K562 (cell line): ENCODE results near the gene FRRS1L. TPM values are rescaled to one million over a fixed set of nuclear protein-coding genes. Genes with fewer than 3 reads are reported as not detected.
A peak's percentile ranks its signal among the peaks of the same experiment; 100 is the strongest.

Experiments used
- BACH1 ChIP-seq: fragments of 200-800 bp; sonication (Bioruptor generic); IDR thresholded peaks from 2 replicates; pipeline ENCODE4 v1.6.1; 2016; ENCODE audit warnings: missing genetic modification characterization, missing compliant biosample characterization
- C11orf30 ChIP-seq: fragments of 450-650 bp; IDR thresholded peaks from 2 replicates; pipeline ENCODE4 v1.6.1; 2016; ENCODE audit warnings: low read depth, mild to moderate bottlenecking
- DMBX1 ChIP-seq: fragments of 250-450 bp; sonication (Bioruptor Pico); IDR thresholded peaks from 2 replicates; pipeline ENCODE4 v1.8.0; 2022; ENCODE audit warnings: inconsistent platforms, mild to moderate bottlenecking, moderate library complexity, borderline replicate concordance
- DPF2 ChIP-seq: fragments of 450-650 bp; IDR thresholded peaks from 2 replicates; pipeline ENCODE4 v1.6.1; 2016
- GATAD2B ChIP-seq: fragments of 450-650 bp; IDR thresholded peaks from 2 replicates; pipeline ENCODE4 v1.6.1; 2017; ENCODE audit warnings: mild to moderate bottlenecking, borderline replicate concordance
- HDAC3 ChIP-seq: fragments of 450-650 bp; IDR thresholded peaks from 2 replicates; pipeline ENCODE4 v1.6.1; 2018; ENCODE audit warnings: borderline replicate concordance, mild to moderate bottlenecking, moderate library complexity; ENCODE audit not compliant: partially characterized antibody
- MAFF ChIP-seq: IDR thresholded peaks from 2 replicates; pipeline ENCODE4 v1.6.1; 2012; ENCODE audit warnings: low read length, improper control_type of control experiment
- MAFG ChIP-seq: fragments of 450-650 bp; conservative IDR thresholded peaks from 2 replicates; pipeline ENCODE4 v1.6.1; 2016; ENCODE audit warnings: missing genetic modification characterization, missing compliant biosample characterization
- NFE2L1 ChIP-seq: fragments of 450-650 bp; IDR thresholded peaks from 2 replicates; pipeline ENCODE4 v1.6.1; 2016; ENCODE audit warnings: missing genetic modification characterization, low read depth, mild to moderate bottlenecking, missing compliant biosample characterization, moderate library complexity, borderline replicate concordance
- RBM14 ChIP-seq: fragments of 200-400 bp; formaldehyde crosslinking; IDR thresholded peaks from 2 replicates; pipeline ENCODE4 v1.6.1; 2018; ENCODE audit warnings: low read depth, mild to moderate bottlenecking, low read length, moderate library complexity, borderline replicate concordance; ENCODE audit not compliant: insufficient read depth
- TOE1 ChIP-seq, 2 experiments: fragments of 450-650 bp in 1 of 2; sonication (generic) in 1 of 2; formaldehyde crosslinking in 1 of 2; IDR thresholded peaks; 2 replicates each; pipeline versions ENCODE4 v1.7.1 to v1.8.0; 2016 to 2022; ENCODE audit warnings: borderline replicate concordance in 2 of 2, mild to moderate bottlenecking in 2 of 2, antibody characterized with exemption in 1 of 2, inconsistent platforms in 1 of 2, low read depth in 1 of 2, missing genetic modification reagents in 1 of 2, moderate library complexity in 1 of 2
- XRCC4 ChIP-seq: IDR thresholded peaks from one replicate; pipeline ENCODE4 v1.6.1; 2011; ENCODE audit not compliant: insufficient read depth, insufficient read length; ENCODE audit errors: extremely low read depth
- ZNF316 ChIP-seq: fragments of 450-650 bp; IDR thresholded peaks from 2 replicates; pipeline ENCODE4 v1.6.1; 2016
- ZNF583 ChIP-seq: fragments of 250-450 bp; sonication (Bioruptor Pico); IDR thresholded peaks from 2 replicates; pipeline ENCODE4 v1.4.0; 2020
- polyA plus RNA-seq, 8 experiments: library from polyadenylated mRNA; depleted of rRNA in 4 of 8; stranded (reverse) in 5 of 8; unstranded in 3 of 8; fragments of >200 nt; fragmentation: Nextera tagmentation in 2 of 8; fragmentation: Illumina TruSeq in 1 of 8; extraction: Ambion mirVana in 2 of 8; extraction: Trizol in 1 of 8; gene quantifications; 2 replicates each; pipeline versions ENCODE4 v1.2.1 to v1.2.3, GENCODE V29; 2011 to 2014; ENCODE audit warnings: inconsistent platforms in 1 of 8, missing spikeins in 1 of 8
- total RNA-seq, 7 experiments: library from RNA; depleted of rRNA in 6 of 7; stranded (reverse); fragments of >200 nt in 6 of 7; fragmentation: Illumina TruSeq in 2 of 7; extraction: Trizol in 2 of 7; gene quantifications; 2 replicates each; pipeline versions ENCODE4 v1.2.1 to v1.2.3, GENCODE V29; 2011 to 2021; ENCODE audit warnings: low replicate concordance in 1 of 7
- TF ChIP-seq, protein P1 (sequence below): fragments of 450-650 bp; IDR thresholded peaks from 2 replicates; pipeline ENCODE4 v1.6.1; 2017; ENCODE audit warnings: antibody characterized with exemption, mild to moderate bottlenecking
- TF ChIP-seq, protein P2 (sequence below), 3 experiments: IDR thresholded peaks in 2 of 3; conservative IDR thresholded peaks in 1 of 3; 2 replicates each; pipeline ENCODE4 v1.5.1; 2011 to 2012; ENCODE audit warnings: low read length in 3 of 3, mild to moderate bottlenecking in 3 of 3, control low read depth in 2 of 3, improper control_type of control experiment in 1 of 3, inconsistent platforms in 1 of 3, low read depth in 1 of 3, mixed read lengths in 1 of 3, moderate library complexity in 1 of 3; ENCODE audit not compliant: insufficient read depth in 2 of 3

Gene FRRS1L
- total and polyA plus RNA-seq, 9 of the 15 experiments (the other 6 are each of a cell fraction or from before 2014, with no cell fraction given): under 0.01 to 0.04 (median 0.03) TPM; not detected in 5

DNA sequence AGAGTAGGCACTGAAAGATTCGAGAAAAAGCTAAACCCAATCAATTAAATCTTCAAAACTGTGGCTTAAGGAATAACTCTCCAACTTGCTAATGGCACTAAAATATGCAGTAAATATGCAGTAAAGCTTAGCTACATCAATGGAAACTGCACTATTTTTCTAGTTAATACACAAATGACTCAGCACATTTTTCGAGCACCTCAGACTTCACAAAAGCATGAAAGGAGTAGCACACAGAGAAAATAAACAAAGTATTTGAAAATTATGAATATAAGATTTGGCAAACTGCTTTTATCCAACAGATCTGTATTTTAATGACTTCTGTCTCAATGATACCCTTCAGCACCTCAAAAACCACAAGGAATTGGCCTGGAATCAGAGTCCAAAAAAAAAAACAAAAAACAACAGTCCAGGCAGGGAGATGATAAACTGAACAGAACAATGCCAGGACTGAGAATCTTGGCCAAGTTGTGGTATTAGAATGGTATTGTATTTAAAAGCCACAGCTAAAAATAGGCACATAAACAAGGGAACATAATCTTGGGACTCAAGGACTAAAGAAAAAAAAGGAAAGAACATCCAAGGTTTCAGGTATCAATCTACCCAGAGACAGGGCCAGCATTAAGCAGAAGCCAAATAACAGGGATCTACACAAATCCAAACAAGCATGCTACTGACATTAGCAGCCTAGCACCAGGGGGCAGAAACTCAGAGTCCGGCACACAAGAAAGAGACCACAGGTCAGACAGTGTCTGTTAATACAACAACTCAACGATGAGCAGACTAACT lies 68.7 kb downstream of the FRRS1L start (continued):
- peak; percentile 27; the same call in 1 of the 2 replicates for TF ChIP-seq TOE1 (IDR thresholded peaks at IDR 0.05; ENCODE audit: borderline replicate concordance)
- no peak for TF ChIP-seq TOE1 (CRISPR knock-in tag; IDR thresholded peaks at IDR 0.05; ENCODE audit: borderline replicate concordance, low read depth)
- peak; percentile 97 for TF ChIP-seq ZNF316
- TF ChIP-seq MAFF: peak; percentile 95
- no peak for TF ChIP-seq XRCC4
- no peak for TF ChIP-seq ZNF583
- TF ChIP-seq, protein P1, sequence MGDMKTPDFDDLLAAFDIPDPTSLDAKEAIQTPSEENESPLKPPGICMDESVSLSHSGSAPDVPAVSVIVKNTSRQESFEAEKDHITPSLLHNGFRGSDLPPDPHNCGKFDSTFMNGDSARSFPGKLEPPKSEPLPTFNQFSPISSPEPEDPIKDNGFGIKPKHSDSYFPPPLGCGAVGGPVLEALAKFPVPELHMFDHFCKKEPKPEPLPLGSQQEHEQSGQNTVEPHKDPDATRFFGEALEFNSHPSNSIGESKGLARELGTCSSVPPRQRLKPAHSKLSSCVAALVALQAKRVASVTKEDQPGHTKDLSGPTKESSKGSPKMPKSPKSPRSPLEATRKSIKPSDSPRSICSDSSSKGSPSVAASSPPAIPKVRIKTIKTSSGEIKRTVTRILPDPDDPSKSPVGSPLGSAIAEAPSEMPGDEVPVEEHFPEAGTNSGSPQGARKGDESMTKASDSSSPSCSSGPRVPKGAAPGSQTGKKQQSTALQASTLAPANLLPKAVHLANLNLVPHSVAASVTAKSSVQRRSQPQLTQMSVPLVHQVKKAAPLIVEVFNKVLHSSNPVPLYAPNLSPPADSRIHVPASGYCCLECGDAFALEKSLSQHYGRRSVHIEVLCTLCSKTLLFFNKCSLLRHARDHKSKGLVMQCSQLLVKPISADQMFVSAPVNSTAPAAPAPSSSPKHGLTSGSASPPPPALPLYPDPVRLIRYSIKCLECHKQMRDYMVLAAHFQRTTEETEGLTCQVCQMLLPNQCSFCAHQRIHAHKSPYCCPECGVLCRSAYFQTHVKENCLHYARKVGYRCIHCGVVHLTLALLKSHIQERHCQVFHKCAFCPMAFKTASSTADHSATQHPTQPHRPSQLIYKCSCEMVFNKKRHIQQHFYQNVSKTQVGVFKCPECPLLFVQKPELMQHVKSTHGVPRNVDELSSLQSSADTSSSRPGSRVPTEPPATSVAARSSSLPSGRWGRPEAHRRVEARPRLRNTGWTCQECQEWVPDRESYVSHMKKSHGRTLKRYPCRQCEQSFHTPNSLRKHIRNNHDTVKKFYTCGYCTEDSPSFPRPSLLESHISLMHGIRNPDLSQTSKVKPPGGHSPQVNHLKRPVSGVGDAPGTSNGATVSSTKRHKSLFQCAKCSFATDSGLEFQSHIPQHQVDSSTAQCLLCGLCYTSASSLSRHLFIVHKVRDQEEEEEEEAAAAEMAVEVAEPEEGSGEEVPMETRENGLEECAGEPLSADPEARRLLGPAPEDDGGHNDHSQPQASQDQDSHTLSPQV: peak; percentile 37
- TF ChIP-seq NFE2L1 (tag): peak; percentile 95
- peak; percentile 93 for TF ChIP-seq C11orf30
- TF ChIP-seq HDAC3: no peak
- peak; percentile 87; the same call in 1 of the 2 replicates for TF ChIP-seq BACH1 (tag)
- TF ChIP-seq RBM14: no peak
- TF ChIP-seq DPF2: peak; percentile 50; the same call in 1 of the 2 replicates
- TF ChIP-seq, protein P2, sequence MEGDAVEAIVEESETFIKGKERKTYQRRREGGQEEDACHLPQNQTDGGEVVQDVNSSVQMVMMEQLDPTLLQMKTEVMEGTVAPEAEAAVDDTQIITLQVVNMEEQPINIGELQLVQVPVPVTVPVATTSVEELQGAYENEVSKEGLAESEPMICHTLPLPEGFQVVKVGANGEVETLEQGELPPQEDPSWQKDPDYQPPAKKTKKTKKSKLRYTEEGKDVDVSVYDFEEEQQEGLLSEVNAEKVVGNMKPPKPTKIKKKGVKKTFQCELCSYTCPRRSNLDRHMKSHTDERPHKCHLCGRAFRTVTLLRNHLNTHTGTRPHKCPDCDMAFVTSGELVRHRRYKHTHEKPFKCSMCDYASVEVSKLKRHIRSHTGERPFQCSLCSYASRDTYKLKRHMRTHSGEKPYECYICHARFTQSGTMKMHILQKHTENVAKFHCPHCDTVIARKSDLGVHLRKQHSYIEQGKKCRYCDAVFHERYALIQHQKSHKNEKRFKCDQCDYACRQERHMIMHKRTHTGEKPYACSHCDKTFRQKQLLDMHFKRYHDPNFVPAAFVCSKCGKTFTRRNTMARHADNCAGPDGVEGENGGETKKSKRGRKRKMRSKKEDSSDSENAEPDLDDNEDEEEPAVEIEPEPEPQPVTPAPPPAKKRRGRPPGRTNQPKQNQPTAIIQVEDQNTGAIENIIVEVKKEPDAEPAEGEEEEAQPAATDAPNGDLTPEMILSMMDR (IDR thresholded peaks at IDR 0.05 in 2 of 3, conservative IDR thresholded peaks at IDR 0.05 in 1 of 3; ENCODE audit: insufficient read depth in 2 of 3, low read depth in 1 of 3, low read length in 3 of 3): peak in 2 of 3 experiments; percentile 50 to 54; a peak in 5 of 6 replicates
- no peak for TF ChIP-seq GATAD2B
- TF ChIP-seq MAFG (tag): peak; percentile 98
- TF ChIP-seq DMBX1 (CRISPR knock-in tag): no peak
- TF ChIP-seq, all 486 proteins: peak for 23
